Measurements from ENCODE around the gene RELA. TPM values are rescaled to one million over a fixed set of nuclear protein-coding genes. Genes with fewer than 3 reads are reported as not detected.

The RELA gene
- total and polyA plus RNA-seq, 10 of the 15 experiments (the other 5 are each of a cell fraction or from before 2014, with no cell fraction given) = 5.1 to 56.4 (median 34.2) TPM

DNA sequence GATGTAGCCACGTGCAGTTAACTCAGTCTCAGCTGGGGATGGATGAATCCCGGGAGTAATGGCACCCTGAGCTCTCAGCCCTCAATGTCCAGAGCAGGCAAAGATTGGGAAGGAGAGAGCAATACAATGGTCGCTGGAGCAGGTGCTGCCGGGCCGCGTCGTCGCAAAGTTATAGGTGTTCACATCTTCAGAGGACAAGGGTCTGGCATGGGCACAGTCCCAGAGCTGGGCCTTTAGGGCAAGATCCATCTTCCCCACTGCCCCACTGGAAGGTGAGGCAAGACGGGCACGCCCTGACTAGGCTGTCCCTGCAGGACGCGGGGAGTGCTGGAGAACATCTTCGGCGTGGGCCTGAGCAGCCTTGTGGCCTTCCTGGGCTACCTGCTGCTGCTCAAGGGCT, 39.5 kb downstream of the RELA start:
- H3K36me3 ChIP-seq (ENCODE audit: control insufficient read depth in 2 of 2, insufficient read depth in 2 of 2, low read length in 1 of 2) = peaks cover 28 to 37% of the 10 kb centered on the region in 2 experiments
- H3K4me3 ChIP-seq = no peak overlapping the region
- H3K27ac ChIP-seq (ENCODE audit: control insufficient read depth, insufficient read depth) = no peak overlapping the region
- TF ChIP-seq EGR1 (IDR thresholded peaks at IDR 0.05; ENCODE audit: borderline replicate concordance in 1 of 2, low read depth in 2 of 2, low read length in 2 of 2) (no peak), ZNF24 (IDR thresholded peaks at IDR 0.05) (no peak), YY1 (IDR thresholded peaks at IDR 0.05; ENCODE audit: low read depth, low read length) (no peak), ZNF384 (IDR thresholded peaks at IDR 0.05; ENCODE audit: borderline replicate concordance, low read depth, low read length) (no peak), NFXL1 (IDR thresholded peaks at IDR 0.05; ENCODE audit: borderline replicate concordance) (no peak), CHD4 (IDR thresholded peaks at IDR 0.05) (no peak)
- TF ChIP-seq, protein P1, sequence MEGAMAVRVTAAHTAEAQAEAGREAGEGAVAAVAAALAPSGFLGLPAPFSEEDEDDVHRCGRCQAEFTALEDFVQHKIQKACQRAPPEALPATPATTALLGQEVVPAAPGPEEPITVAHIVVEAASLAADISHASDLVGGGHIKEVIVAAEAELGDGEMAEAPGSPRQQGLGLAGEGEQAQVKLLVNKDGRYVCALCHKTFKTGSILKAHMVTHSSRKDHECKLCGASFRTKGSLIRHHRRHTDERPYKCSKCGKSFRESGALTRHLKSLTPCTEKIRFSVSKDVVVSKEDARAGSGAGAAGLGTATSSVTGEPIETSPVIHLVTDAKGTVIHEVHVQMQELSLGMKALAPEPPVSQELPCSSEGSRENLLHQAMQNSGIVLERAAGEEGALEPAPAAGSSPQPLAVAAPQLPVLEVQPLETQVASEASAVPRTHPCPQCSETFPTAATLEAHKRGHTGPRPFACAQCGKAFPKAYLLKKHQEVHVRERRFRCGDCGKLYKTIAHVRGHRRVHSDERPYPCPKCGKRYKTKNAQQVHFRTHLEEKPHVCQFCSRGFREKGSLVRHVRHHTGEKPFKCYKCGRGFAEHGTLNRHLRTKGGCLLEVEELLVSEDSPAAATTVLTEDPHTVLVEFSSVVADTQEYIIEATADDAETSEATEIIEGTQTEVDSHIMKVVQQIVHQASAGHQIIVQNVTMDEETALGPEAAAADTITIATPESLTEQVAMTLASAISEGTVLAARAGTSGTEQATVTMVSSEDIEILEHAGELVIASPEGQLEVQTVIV (IDR thresholded peaks at IDR 0.05; ENCODE audit: borderline replicate concordance, partially characterized antibody) = no peak
- TF ChIP-seq, protein P2, sequence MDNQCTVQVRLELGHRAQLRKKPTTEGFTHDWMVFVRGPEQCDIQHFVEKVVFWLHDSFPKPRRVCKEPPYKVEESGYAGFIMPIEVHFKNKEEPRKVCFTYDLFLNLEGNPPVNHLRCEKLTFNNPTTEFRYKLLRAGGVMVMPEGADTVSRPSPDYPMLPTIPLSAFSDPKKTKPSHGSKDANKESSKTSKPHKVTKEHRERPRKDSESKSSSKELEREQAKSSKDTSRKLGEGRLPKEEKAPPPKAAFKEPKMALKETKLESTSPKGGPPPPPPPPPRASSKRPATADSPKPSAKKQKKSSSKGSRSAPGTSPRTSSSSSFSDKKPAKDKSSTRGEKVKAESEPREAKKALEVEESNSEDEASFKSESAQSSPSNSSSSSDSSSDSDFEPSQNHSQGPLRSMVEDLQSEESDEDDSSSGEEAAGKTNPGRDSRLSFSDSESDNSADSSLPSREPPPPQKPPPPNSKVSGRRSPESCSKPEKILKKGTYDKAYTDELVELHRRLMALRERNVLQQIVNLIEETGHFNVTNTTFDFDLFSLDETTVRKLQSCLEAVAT (IDR thresholded peaks at IDR 0.05) = no peak
- TF ChIP-seq, protein P3, sequence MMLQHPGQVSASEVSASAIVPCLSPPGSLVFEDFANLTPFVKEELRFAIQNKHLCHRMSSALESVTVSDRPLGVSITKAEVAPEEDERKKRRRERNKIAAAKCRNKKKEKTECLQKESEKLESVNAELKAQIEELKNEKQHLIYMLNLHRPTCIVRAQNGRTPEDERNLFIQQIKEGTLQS (IDR thresholded peaks at IDR 0.05; ENCODE audit: borderline replicate concordance, extremely low read depth, low read depth, low read length) = no peak
- ChIA-PET POLR2A (interaction anchor here (1.0 kb wide), 1 partner anchor 31 kb away, joined by 3 read pairs; no protein-coding TSS in a partner anchor), RAD21 (ENCODE audit: unreplicated experiment) (interaction anchor here (1.0 to 1.5 kb wide), 2 partner anchors 8 to 50 kb away, joined by 3 to 6 read pairs; partner anchors contain the start of gene FAM89B), SMC1A (ENCODE audit: uncharacterized antibody, unreplicated experiment) (no interaction called here), CTCF (interaction anchor here (1.1 to 1.2 kb wide), 2 partner anchors 15 to 30 kb away, joined by 3 to 5 read pairs; partner anchors contain the start of gene SIPA1)
- H2AFZ ChIP-seq (ENCODE audit: control insufficient read depth, low read depth, low read length) = no peak overlapping the region
- ATAC-seq (no peak), DNase-seq (ENCODE audit: low read depth, low spot score) (no peak), FAIRE-seq (no peak)
- H3K27me3 ChIP-seq (replicated peaks in 1 of 2; ENCODE audit: control insufficient read depth in 2 of 2, insufficient read depth in 2 of 2, low read length in 1 of 2) = no peaks in the 10 kb centered on the region
- no peak overlapping the region for H3K9ac ChIP-seq (ENCODE audit: control insufficient read depth, insufficient read depth, low read length)
- no TSS peak for BruUV-seq (replicated peaks)
- H3K4me1 ChIP-seq (ENCODE audit: control insufficient read depth, insufficient read depth, low read length) = no peaks in the 10 kb centered on the region
- no peaks in the 10 kb centered on the region for H3K9me3 ChIP-seq (replicated peaks; ENCODE audit: control insufficient read depth, insufficient read depth, low read length)
- no peaks in the 10 kb centered on the region for H4K20me1 ChIP-seq (ENCODE audit: control insufficient read depth, insufficient read depth)
- H3K79me2 ChIP-seq (ENCODE audit: control insufficient read depth, insufficient read depth, low read length) = peaks cover 8% of the 10 kb centered on the region
- whole genome bisulfite sequencing (ENCODE audit: insufficient coverage, insufficient replicate concordance, low lambda C conversion rate, missing lambda C conversion rate) = 92% methylated on average over 14 of the region's 14 CpGs
- intact Hi-C loops (cut with micrococcal nuclease; ENCODE audit: unreplicated experiment) (no loop called here), in situ Hi-C loops (cut with MboI) (no loop called here)
- no peak overlapping the region for H3K4me2 ChIP-seq (ENCODE audit: control insufficient read depth, insufficient read depth)
